ENCODE results near the gene GPS2.

- TF ChIP-seq CTCF (IDR thresholded peaks at IDR 0.05 in 8 of 11, conservative IDR thresholded peaks at IDR 0.05 in 3 of 11) (peak in 1 of 11 experiments; percentile 21), POLR2AphosphoS5 (IDR thresholded peaks at IDR 0.05) (peak in 2 of 3 donors; percentile 28 to 57)
Observed at GRCh38 chr17:7313088-7313889, 1.9 kb downstream of the GPS2 start.

Data from spleen (tissue), 7 donors.